Fibroblast of gingiva (primary cell): ENCODE data around the gene SRRM2.
A peak's percentile ranks its signal among the peaks of the same experiment; 100 is the strongest.

Source experiments
- DNase-seq: peaks from one replicate; pipeline ENCODE4 v3.0.0-alpha.2; 2011; ENCODE audit warnings: low read depth

The SRRM2 gene

GRCh38 chr16:2752035-2752849 is at the start of gene SRRM2:
Gene SRRM2 (plus strand): TSS chr16:2752638. CDS start chr16:2756365, 3,727 bp downstream.
- peak; percentile 97 for DNase-seq

GRCh38 chr16:2702871-2703745 is 49.3 kb upstream of the SRRM2 start:
- DNase-seq, result no peak

DNA sequence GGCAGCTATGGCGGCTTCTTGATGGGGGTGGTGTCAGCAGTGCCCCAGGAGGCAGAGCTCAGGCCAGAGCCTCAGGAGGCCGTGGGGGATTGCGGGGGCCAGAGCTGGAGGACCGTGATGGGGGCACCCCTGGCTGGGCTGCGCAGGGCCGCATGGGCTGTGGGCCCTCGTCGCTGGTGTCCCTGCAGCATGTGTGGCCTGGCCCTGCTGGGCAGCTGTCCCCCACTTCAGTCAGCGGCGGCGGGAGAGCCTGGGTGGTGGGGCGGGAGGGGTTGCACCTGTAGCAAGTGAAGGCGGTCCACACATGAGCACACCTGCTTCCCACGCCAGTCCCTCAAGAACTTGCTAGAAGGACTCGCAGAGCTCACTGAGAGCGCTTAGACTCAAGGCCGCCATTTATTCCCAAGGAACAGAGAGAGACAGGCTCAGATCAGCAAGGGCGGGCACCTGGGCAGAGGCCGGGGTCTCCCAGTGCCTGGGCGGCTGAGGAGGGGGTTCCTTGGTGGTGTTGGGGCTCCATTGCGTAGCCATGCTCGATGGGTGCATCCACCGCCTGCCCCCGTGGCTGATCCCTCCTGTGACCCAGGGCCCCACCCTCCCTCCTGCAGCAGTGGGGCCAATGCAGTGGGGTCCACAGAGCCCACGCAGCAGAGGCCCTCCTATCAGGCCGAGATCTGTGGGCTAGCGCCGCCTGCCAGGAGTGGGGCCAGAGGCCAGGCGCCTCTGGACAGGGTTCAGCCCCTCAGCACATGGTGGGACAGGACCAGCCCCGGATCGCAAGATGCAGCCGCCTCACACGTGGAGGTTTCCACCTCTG is 48.1 kb upstream of the SRRM2 start:
- no peak for DNase-seq

- no peak for DNase-seq
Measured at GRCh38 chr16:2704983-2705275, 47.5 kb upstream of the SRRM2 start.

DNA sequence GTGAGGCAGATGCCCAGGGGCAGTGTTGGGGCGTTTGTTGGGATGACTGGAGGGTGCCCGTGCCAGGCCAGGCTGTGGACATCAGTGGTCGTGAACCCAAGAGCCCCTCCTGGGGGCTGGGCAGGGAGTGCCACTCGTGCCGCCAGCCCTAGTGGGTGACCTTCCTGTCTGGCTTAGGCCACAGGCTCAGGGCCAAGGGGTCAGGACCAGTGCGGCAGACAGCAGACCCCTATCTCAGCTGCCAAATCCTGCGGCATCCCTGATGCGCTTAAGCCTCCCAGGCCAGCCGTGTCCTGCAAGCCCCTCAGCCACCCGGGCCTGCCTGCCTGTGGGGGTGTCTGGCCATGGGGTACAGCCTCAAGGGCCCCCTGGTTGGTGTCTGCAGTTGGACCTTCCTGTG is 47.1 kb upstream of the SRRM2 start:
- DNase-seq, result no peak

DNA sequence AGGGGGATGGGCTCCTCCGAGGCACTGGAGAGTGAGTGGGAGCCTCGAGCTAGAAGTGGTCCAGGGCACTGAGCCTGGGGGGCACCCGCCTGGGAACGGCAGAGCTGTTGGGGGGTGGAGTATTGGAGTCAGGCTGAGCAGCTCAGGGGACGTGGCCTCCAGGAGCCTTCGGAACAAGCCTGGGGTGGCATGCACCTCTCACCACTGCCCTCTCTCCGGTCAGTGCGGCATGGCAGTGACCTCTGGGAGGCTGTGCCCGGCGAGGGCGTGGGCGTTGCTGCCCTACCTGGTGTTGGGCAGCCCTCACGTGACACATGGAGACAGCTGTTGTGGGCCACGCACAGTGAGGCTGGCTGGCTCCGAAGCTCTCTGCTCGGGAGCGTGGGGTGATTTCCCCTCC is 46.4 kb upstream of the SRRM2 start:
- DNase-seq, result no peak

GRCh38 chr16:2706611-2707311 is 45.7 kb upstream of the SRRM2 start:
- no peak for DNase-seq

DNA sequence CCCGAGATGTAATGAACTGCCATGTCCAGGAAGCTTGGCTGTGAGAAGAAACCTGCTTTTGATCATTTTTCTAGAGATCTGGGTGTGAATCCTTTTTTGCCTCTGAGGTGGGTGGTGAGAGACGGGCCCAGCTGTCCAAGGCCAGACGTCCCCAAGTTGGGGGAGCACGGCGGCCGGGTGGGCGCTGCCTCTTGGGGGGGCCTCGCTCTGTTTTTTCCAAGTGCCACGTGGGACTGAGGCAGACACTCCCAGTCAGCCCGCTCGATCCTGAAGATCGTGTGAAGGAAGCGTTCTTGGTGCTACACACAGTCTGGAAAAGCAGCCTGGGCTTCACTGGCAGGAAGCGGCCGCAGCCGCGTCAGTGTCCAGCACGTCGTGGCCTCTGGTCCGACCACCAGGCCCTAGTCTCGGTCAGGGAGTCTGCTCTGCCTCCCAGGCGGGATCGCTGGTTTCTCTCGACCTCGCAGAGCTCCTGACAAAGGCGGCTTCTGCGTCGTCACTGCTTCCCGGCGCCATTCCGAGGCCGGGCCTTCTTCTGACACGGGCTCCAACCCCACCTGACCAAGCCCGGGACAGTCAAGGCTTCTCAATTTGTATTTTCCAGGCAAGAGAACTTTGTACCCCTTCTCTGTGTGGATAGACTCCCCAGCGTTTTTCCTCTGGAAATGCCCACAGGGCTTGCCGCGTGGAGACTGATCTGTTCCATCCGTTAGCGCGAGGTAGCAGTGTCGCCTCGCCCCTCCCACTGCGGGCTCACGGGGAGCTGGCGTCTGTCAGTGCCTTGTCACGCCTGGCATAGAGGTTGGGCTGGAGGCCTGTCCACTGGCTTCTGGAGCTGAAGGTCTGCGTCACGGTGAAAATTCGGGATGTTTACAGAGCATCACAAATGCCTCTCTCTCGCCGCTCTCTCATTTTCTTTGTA is 44.8 kb upstream of the SRRM2 start:
- no peak for DNase-seq

- no peak for DNase-seq
Measured at GRCh38 chr16:2708290-2708639, 44.2 kb upstream of the SRRM2 start.

DNA sequence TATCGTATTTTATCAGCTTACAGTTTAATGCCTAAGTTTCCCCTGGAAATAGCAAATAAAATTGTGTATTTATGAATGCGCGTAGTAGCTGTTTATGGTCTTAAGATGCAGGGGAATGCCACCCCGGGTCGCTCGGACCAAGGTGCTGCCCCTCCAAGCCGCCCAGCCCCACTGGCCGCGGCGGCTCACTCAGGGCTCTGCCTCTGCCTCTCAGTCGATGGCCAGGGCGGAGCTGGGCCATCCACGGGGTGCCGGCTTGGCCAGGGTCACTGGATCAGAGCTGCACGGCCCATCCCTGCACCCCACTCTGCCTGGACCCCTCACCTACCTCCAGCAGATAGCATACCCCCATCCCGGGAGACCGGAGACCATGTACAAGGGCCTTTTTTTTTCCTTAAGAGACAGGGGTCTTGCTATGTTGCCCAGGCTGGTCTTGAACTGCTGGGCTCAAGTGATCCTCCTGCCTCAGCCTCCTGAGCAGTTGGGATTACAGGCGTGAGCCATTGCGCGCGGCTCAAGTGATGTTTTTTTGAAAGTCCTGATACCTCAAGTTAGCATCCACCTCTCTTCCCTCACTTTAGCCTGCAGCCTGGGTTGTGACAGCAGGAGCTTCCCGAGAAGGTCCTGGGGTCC is 43.4 kb upstream of the SRRM2 start:
- DNase-seq, result no peak

DNA sequence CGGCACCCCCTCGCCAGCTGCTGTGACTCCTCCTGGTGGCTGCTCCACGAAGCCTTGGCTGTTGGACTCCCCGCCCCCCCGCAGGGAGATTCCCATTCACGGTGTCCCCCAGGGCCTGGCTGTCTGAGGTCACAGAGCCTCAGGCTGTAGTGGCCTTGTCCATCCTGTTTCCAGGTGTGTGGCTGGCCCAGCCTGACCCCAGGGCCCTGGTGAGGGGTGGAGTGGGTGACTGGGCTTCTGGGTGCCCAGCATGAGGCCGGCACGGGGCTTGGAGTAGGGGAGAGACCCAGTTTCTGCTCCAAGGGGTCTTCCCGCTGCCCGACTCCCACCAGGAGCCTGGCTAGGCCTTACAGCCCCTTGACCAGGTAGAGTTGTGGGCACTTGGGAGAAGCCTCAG is 42.9 kb upstream of the SRRM2 start:
- DNase-seq, result no peak

- DNase-seq, result no peak
Measured at GRCh38 chr16:2710021-2710710, 42.3 kb upstream of the SRRM2 start.

DNA sequence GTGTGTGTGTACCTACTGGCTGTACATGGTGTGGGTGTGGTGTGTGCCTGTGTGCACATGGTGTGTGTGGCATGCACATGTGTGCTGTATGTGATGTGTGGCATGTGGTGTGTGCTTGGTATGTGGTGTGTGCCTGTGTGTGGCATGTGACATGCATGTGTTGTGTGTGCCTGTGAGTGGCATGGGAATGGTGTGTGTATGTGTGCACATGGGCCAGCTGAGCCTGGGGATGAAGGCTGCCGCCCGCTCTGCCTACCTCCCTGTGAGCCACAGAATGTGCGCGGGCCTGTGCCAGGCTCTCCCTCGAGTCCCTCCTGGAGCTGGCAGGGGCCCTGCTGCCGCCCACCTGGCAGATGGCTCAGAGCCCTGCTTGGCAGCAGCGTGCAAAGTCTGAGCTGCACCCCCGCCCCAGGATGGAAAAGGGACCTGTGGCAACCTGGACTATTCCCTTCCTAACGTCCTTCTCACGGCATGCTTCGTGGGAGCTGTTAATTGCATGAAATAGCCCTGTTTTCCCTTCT is 41.7 kb upstream of the SRRM2 start:
- no peak for DNase-seq

DNA sequence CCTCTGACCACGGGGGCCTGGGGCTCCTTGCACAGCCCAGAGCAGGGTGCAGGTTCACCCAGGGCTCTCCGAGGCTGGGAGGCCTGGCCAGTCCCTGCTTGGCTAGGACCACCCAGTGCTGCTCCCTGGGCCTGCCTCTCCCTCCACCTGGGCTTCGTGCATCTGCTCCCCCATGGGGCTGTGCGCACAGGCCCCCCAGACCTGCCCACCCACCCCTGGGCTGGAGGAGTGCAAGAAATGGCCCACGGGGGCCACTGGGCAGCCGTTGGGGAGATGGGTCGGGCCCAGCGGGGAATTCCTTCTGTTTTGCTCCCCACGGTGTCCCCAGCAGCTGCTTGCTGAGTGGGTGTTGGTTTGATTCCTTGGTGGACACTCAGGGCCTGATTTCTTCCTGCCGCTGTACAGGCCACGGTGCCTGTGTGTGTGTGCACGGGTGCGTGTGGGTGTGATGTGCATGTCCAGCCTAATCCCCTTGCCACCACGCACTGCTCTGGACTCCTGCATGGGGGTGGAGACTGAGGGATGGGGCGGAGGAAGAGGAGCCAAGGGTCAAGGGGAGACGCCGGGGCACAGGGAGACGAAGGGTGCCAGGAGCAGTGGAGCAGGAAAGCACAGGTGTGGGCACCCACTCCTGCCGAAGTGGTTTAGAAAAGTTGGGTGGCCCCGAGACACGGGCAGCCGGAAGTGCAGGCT is 40.9 kb upstream of the SRRM2 start:
- no peak for DNase-seq

- no peak for DNase-seq
Measured at GRCh38 chr16:2712063-2712441, 40.4 kb upstream of the SRRM2 start.

DNA sequence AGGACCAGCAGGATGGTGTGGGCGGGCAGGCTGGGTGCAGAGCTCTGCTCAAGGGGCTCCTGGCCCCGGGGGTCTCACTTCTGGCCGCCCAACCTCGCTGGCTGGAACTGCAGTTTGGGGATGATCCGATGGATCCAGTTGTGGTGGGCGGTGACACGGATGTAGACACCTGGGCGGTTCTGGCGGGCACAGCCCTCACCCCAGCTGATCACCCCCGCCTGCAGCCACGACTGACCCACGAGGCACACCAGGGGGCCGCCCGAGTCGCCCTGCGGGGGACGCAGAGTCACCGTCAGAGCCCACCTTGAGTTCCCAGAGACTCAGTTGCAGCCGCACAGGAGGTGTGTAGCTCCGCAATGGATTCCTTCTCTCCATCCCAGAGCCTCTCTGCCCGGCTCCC is 39.9 kb upstream of the SRRM2 start:
- no peak for DNase-seq

DNA sequence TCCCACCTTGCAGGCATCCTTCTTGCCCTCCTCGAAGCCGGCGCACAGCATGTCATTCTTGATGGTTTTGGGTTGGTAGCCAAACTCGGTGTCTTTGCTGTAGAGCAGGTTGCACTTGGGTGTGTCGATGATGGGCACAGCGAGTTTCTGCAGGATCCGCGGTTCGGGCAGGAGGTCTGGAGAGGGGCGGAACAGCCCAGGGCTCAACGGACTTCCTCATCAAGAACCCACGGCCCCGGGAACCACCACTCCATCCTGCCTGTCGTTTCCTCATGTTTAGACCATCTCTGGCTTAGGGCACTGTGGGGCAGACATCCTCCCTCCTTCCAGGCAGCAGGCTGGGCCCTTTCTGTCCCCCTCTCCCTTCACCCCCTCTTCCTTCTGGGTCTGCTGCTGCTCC is 38.9 kb upstream of the SRRM2 start:
- no peak for DNase-seq

GRCh38 chr16:2713985-2714774 is 38.3 kb upstream of the SRRM2 start:
- no peak for DNase-seq
